HG03457 (cell line): ENCODE results near the gene CHRD.
"Not testable (repeated sequence)": the region's sequence is repeated elsewhere in the genome, so short reads cannot be mapped to it uniquely, and the experiment has no call there.

Experiments
- ATAC-seq: cut with Tn5 transposase; IDR thresholded peaks from one replicate; pipeline ENCODE4 v1.9.1; 2021; ENCODE audit warnings: moderate number of reproducible peaks; ENCODE audit not compliant: unreplicated experiment

Gene CHRD

GRCh38 chr3:184379358-184380184 is at the start of gene CHRD:
CHRD (plus strand) TSS chr3:184380054; CDS start chr3:184380319, 265 bp downstream.
- ATAC-seq = no peak

GRCh38 chr3:184332370-184333090 is 47.3 kb upstream of the CHRD start:
- no peak for ATAC-seq

- ATAC-seq = no peak
These were observed 46.7 kb upstream of the CHRD start for GRCh38 chr3:184333190-184333589.

GRCh38 chr3:184333700-184334099 is 46.2 kb upstream of the CHRD start:
- no peak for ATAC-seq

- ATAC-seq = no peak
These were observed 45.2 kb upstream of the CHRD start for GRCh38 chr3:184334470-184335158.

GRCh38 chr3:184335291-184335660 is 44.6 kb upstream of the CHRD start:
- ATAC-seq = peak; percentile 5

- peak; percentile 56 for ATAC-seq
These were observed 44.0 kb upstream of the CHRD start for GRCh38 chr3:184335661-184336546.

- no peak for ATAC-seq
These were observed 43.1 kb upstream of the CHRD start for GRCh38 chr3:184336547-184337398.

- ATAC-seq = no peak
These were observed 42.5 kb upstream of the CHRD start, which contains the start of gene FAM131A for GRCh38 chr3:184337399-184337714. FAM131A (plus strand) TSS chr3:184337600; CDS start chr3:184337631, 31 bp downstream.

GRCh38 chr3:184337981-184338380 is 41.9 kb upstream of the CHRD start:
- no peak for ATAC-seq

GRCh38 chr3:184338511-184338945 is 41.3 kb upstream of the CHRD start:
- ATAC-seq = no peak

- ATAC-seq = no peak
These were observed 40.9 kb upstream of the CHRD start for GRCh38 chr3:184339001-184339400.

- not testable (repeated sequence) for ATAC-seq
These were observed 40.3 kb upstream of the CHRD start for GRCh38 chr3:184339451-184340135.

- ATAC-seq = no peak
These were observed 37.9 kb upstream of the CHRD start for GRCh38 chr3:184341925-184342324.

- ATAC-seq = no peak
These were observed 36.5 kb upstream of the CHRD start for GRCh38 chr3:184343200-184343876.

- ATAC-seq = no peak
These were observed 35.1 kb upstream of the CHRD start for GRCh38 chr3:184344579-184345316.

- ATAC-seq = no peak
These were observed 34.3 kb upstream of the CHRD start for GRCh38 chr3:184345317-184346144.
